HG03460 (cell line): Measurements from ENCODE around the gene PACSIN2.
"Not testable (repeated sequence)": the region's sequence is repeated elsewhere in the genome, so short reads cannot be mapped to it uniquely, and the experiment has no call there.

ENCODE experiments used
- ATAC-seq: cut with Tn5 transposase; IDR thresholded peaks from one replicate; pipeline ENCODE4 v1.9.1; 2021; ENCODE audit not compliant: unreplicated experiment

The PACSIN2 gene

GRCh38 chr22:43011079-43011478, 3.9 kb downstream of the PACSIN2 start:
- no peak for ATAC-seq

- ATAC-seq = no peak
Measured at GRCh38 chr22:43009444-43009843, 5.5 kb downstream of the PACSIN2 start.

- ATAC-seq = no peak
Measured at GRCh38 chr22:43008921-43009320, 6.0 kb downstream of the PACSIN2 start.

GRCh38 chr22:43008509-43008908, 6.4 kb downstream of the PACSIN2 start:
- no peak for ATAC-seq

GRCh38 chr22:43007519-43008102, 7.3 kb downstream of the PACSIN2 start:
- ATAC-seq = no peak

GRCh38 chr22:43006753-43007152, 8.2 kb downstream of the PACSIN2 start:
- no peak for ATAC-seq

- ATAC-seq = no peak
Measured at GRCh38 chr22:43006016-43006505, 8.9 kb downstream of the PACSIN2 start.

- no peak for ATAC-seq
Measured at GRCh38 chr22:43005106-43005505, 9.8 kb downstream of the PACSIN2 start.

GRCh38 chr22:43004362-43005035, 10.4 kb downstream of the PACSIN2 start:
- ATAC-seq = no peak

GRCh38 chr22:43002202-43002586, 12.8 kb downstream of the PACSIN2 start:
- no peak for ATAC-seq

- ATAC-seq = no peak
Measured at GRCh38 chr22:43001271-43002201, 13.4 kb downstream of the PACSIN2 start.

- no peak for ATAC-seq
Measured at GRCh38 chr22:43000441-43001175, 14.3 kb downstream of the PACSIN2 start.

- no peak for ATAC-seq
Measured at GRCh38 chr22:42997582-42998090, 17.3 kb downstream of the PACSIN2 start.

- ATAC-seq = no peak
Measured at GRCh38 chr22:42996646-42997365, 18.1 kb downstream of the PACSIN2 start.

GRCh38 chr22:42995654-42996053, 19.3 kb downstream of the PACSIN2 start:
- not testable (repeated sequence) for ATAC-seq

- no peak for ATAC-seq
Measured at GRCh38 chr22:42994917-42995562, 19.9 kb downstream of the PACSIN2 start.

GRCh38 chr22:42994276-42994916, 20.6 kb downstream of the PACSIN2 start:
- ATAC-seq = no peak

- ATAC-seq = no peak
Measured at GRCh38 chr22:42993651-42994275, 21.2 kb downstream of the PACSIN2 start.
